Measurements from ENCODE around the gene TMEM266.

TMEM266 gene

DNA sequence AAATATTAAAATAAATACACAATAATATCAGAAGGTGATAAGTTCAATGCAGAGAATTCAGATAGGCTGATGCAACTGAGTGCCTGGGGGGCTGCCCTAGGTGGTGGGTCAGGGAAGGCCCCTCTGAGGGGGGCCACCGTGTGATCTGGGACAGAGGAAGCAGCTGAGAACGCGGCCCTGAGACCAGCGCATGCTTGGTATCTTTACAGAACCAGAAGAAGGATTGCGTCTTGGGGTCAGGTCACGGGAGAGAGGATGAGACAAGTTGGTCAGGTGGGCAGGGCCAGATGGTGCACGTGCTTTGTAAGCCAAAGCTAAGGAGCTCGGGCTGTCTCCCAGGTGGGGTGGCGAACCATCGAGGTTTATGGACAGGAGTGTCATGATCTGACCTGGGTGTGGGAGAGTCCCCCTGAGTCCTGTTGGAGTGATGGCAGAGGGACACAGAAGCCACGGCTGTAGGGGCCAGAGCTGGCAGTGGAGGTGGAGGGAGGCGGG is 130.3 kb downstream of the TMEM266 start:
- H3K4me1 ChIP-seq (ENCODE audit: control insufficient read depth, insufficient read depth, low read length, poor library complexity, severe bottlenecking): peaks cover 10% of the 10 kb centered on the region
- no peaks in the 10 kb centered on the region for H3K36me3 ChIP-seq (ENCODE audit: control insufficient read depth, insufficient read depth, low read length)
- H3K4me3 ChIP-seq (ENCODE audit: insufficient read depth, low read depth, low read length, poor library complexity, severe bottlenecking): no peak overlapping the region
- H3K27ac ChIP-seq (ENCODE audit: insufficient read depth, low read length, poor library complexity, severe bottlenecking): no peak overlapping the region
- no peak for DNase-seq
- no peaks in the 10 kb centered on the region for H3K9me3 ChIP-seq (ENCODE audit: control insufficient read depth, low read length)
- peaks cover 4% of the 10 kb centered on the region for H3K27me3 ChIP-seq (replicated peaks; ENCODE audit: control insufficient read depth, insufficient read depth, low read length, poor library complexity, severe bottlenecking)

DNA sequence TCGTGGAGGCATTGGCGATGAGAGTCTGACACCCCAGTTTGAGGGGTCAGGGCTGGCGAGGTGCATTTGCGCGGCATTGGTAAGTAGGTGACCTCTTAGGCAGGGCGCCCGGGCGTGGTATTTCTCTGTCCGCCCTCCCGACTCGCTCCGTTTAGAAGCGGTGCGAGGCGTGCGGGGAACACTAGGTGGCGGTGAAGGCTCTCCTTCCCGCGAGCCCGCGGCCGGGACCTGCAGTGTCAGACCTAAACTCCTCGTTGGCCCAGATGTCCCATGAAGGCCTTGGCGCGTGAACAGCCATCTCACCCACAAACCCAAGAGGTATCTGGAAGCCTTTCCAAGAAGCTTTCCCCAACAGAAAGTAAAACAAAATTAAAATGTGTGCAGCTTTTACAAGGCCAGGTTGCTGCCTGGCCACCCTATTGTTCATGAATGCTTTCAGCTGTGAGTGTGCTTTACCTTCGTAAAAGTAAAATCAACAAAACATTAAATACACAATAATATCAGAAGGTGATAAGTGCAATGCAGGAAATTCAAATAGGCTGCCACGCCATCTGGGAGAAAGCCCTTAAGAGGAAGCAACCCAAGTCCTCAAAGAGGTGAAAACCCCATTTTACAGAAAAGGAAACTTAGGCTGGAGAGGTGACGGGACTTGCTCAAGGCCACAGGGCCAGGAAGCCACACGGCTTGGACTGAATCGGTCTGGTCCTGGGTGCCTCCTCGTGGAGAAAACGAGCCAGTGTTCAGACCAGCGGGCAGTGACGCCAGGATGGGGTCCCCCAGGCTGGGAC is 131.2 kb downstream of the TMEM266 start:
- no peak overlapping the region for H3K27ac ChIP-seq (ENCODE audit: insufficient read depth, low read length, poor library complexity, severe bottlenecking)
- H3K9me3 ChIP-seq (ENCODE audit: control insufficient read depth, low read length): no peaks in the 10 kb centered on the region
- peaks cover 10% of the 10 kb centered on the region for H3K4me1 ChIP-seq (ENCODE audit: control insufficient read depth, insufficient read depth, low read length, poor library complexity, severe bottlenecking)
- H3K4me3 ChIP-seq (ENCODE audit: insufficient read depth, low read depth, low read length, poor library complexity, severe bottlenecking): peak overlapping the region; percentile 16
- H3K36me3 ChIP-seq (ENCODE audit: control insufficient read depth, insufficient read depth, low read length): no peaks in the 10 kb centered on the region
- DNase-seq: peak; percentile 20 to 35 (median 24)
- H3K27me3 ChIP-seq (replicated peaks; ENCODE audit: control insufficient read depth, insufficient read depth, low read length, poor library complexity, severe bottlenecking): peaks cover 4% of the 10 kb centered on the region

DNA sequence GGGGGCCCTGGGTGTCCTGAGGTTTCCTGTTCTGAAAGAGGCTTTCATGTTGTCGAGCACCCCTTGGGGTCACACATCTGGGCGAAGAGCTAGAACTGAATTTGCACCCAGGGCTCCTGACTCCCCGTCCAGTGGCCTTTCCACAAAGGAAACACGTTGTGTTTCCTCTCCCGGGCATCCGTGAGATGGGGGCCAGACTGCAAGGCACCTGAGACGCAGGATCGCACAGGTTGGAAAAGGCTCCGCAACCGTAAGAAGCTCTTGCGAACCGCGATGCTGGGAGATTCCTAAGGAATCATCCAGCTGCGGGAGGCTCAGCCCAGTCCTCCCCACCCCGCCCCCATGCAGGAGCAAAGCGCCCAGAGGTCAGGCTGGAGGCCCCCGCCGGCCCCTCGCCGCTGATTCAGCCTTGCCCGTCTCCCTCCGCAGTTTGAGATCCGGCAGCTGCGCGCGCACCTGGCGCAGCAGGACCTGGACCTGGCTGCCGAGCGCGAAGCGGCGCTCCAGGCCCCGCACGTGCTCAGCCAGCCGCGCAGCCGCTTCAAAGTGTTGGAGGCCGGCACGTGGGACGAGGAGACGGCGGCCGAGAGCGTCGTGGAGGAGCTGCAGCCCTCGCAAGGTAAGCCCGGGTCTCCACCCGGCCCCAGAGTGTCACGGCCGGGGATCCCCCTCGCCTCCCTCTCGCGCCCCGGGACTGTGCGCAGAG is 131.9 kb downstream of the TMEM266 start:
- Histone ChIP-seq H3K27ac (ENCODE audit: insufficient read depth, low read length, poor library complexity, severe bottlenecking) (no peak overlapping the region), H3K9me3 (ENCODE audit: control insufficient read depth, low read length) (no peaks in the 10 kb centered on the region), H3K27me3 (replicated peaks; ENCODE audit: control insufficient read depth, insufficient read depth, low read length, poor library complexity, severe bottlenecking) (peaks cover 4% of the 10 kb centered on the region), H3K4me1 (ENCODE audit: control insufficient read depth, insufficient read depth, low read length, poor library complexity, severe bottlenecking) (peaks cover 10% of the 10 kb centered on the region), H3K4me3 (ENCODE audit: insufficient read depth, low read depth, low read length, poor library complexity, severe bottlenecking) (no peak overlapping the region), H3K36me3 (ENCODE audit: control insufficient read depth, insufficient read depth, low read length) (no peaks in the 10 kb centered on the region)
- no peak for DNase-seq

DNA sequence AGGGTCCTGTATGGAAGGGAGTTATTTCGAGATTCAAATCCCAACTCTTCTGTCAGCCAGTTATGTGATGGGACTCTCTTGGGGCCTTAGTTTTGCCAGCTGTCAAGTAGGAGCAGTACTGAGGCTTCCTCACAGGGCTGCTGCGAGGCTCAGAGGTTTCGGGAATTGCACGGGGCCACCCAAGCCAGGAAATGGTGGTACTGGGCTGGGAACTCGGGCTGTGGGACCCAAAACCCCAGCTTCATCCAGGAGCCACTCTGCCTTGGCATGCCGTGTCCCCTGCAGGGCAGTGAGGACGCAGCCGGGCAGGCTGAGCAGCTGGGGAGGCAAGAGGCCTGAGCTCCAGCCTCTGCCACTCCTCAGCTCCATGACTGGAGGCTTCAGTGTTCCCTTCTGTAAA is 132.9 kb downstream of the TMEM266 start:
- Histone ChIP-seq H3K27me3 (replicated peaks; ENCODE audit: control insufficient read depth, insufficient read depth, low read length, poor library complexity, severe bottlenecking) (peaks cover 4% of the 10 kb centered on the region), H3K4me3 (ENCODE audit: insufficient read depth, low read depth, low read length, poor library complexity, severe bottlenecking) (no peak overlapping the region), H3K27ac (ENCODE audit: insufficient read depth, low read length, poor library complexity, severe bottlenecking) (no peak overlapping the region), H3K36me3 (ENCODE audit: control insufficient read depth, insufficient read depth, low read length) (no peaks in the 10 kb centered on the region), H3K9me3 (ENCODE audit: control insufficient read depth, low read length) (no peaks in the 10 kb centered on the region), H3K4me1 (ENCODE audit: control insufficient read depth, insufficient read depth, low read length, poor library complexity, severe bottlenecking) (peaks cover 10% of the 10 kb centered on the region)
- no peak for DNase-seq

DNA sequence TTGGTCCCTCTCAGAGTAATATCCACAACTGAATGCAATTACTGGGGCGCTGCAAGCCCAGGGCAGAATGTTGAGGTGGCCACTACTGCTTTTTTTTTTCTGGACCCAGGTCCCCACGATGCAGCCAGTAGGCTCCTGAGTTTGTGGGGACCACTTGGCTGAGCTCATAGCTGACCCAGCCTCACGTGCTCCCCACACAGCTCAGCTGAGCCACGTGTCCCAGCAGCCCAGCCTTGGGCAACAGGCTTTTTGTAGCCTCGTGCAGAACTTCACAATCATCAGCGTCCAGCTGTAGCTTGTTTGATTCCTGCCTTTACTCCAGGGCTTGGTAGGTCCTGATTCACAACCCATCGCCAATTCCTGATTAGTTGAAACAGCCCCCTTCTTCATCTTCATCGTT is 134.1 kb downstream of the TMEM266 start:
- no peak for DNase-seq
- Histone ChIP-seq H3K9me3 (ENCODE audit: control insufficient read depth, low read length) (no peaks in the 10 kb centered on the region), H3K27ac (ENCODE audit: insufficient read depth, low read length, poor library complexity, severe bottlenecking) (no peak overlapping the region), H3K4me3 (ENCODE audit: insufficient read depth, low read depth, low read length, poor library complexity, severe bottlenecking) (no peak overlapping the region), H3K27me3 (replicated peaks; ENCODE audit: control insufficient read depth, insufficient read depth, low read length, poor library complexity, severe bottlenecking) (peaks cover 2% of the 10 kb centered on the region), H3K36me3 (ENCODE audit: control insufficient read depth, insufficient read depth, low read length) (no peaks in the 10 kb centered on the region), H3K4me1 (ENCODE audit: control insufficient read depth, insufficient read depth, low read length, poor library complexity, severe bottlenecking) (peaks cover 10% of the 10 kb centered on the region)

DNA sequence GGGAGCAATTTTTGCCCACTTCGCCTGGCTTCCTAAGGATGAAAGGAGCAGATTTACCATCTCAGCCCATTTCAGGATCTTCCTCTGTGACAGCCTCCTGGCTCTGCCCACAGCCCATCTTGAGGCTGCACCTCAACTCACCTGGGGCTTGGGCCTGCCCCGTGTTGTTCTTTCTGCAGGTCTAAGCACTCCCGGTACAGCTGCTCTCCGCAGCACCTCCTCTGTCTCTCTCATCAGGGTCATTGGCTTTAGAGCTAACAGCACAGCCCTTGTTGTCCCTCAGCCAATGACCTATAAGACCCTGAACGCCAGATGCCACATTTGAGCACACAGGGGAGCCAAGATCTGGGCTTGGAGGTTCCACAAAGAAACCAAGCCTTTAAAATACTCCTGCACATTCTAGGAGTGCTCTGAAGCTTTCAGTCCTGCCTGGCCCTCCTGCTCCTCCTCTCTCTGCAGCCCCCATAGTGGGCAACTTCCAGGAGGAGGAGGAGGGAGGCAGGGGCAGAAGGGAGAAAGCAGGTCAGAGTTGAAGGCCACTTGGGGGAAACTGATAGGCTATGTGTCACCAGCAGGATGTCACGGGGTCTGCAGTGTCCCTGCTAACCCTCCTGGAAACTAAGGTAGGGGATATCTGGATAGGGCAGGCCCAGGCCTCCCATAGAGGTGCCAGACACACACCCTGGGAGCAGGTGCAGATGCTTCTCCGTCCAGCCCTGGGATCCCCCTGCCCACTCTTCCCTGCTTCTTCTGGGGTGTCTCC is 135.9 kb downstream of the TMEM266 start:
- Histone ChIP-seq H3K27ac (ENCODE audit: insufficient read depth, low read length, poor library complexity, severe bottlenecking) (no peak overlapping the region), H3K36me3 (ENCODE audit: control insufficient read depth, insufficient read depth, low read length) (no peaks in the 10 kb centered on the region), H3K27me3 (replicated peaks; ENCODE audit: control insufficient read depth, insufficient read depth, low read length, poor library complexity, severe bottlenecking) (no peaks in the 10 kb centered on the region), H3K4me1 (ENCODE audit: control insufficient read depth, insufficient read depth, low read length, poor library complexity, severe bottlenecking) (peaks cover 7% of the 10 kb centered on the region), H3K4me3 (ENCODE audit: insufficient read depth, low read depth, low read length, poor library complexity, severe bottlenecking) (no peak overlapping the region), H3K9me3 (ENCODE audit: control insufficient read depth, low read length) (no peaks in the 10 kb centered on the region)
- no peak for DNase-seq

DNA sequence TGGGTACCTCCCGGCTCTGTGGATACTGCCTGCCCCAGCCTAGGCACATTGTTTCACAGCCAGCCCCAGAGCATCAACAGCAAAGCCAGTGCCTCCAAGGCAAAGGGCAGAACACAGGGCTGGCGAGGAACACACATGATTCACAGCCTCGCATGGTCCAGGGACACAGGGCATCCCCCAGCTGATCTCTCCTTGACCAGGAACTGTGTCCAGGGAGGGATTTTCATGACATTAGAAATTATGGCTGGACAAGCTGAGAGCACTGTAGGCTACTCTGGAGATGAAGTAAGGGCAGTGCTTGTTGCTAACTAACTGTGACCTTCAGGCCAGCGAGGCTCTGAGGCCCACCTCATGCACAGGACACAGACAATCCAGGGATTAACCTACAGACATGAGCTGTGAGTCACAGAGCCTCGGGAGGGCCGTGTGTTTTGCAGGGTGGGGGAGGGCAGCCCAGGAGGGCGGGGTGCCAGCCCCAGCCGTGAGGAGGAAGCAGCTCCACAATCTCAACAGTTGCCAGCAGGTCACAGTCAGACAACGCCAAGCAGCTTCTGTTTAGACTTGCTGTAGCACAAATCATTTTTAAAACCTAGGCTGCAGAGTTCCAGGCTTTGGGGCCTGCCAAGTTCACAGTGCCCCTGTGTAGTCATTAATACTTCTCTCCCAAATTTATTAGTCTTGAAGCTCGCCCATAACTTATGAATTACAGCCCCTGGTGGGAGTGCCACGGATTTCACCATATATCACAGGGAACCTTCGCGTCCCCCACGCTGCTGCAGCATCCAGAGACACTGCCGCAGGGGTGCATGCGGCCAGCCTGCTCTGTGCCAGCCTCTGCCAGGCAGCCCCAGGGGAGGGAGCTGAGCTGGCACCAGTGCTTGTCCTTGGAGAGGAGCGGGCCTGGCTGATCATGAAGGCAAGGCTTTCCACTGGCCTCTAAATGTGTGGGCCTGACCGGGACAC is 136.8 kb downstream of the TMEM266 start:
- Histone ChIP-seq H3K27ac (ENCODE audit: insufficient read depth, low read length, poor library complexity, severe bottlenecking) (no peak overlapping the region), H3K4me1 (ENCODE audit: control insufficient read depth, insufficient read depth, low read length, poor library complexity, severe bottlenecking) (no peaks in the 10 kb centered on the region), H3K9me3 (ENCODE audit: control insufficient read depth, low read length) (no peaks in the 10 kb centered on the region), H3K4me3 (ENCODE audit: insufficient read depth, low read depth, low read length, poor library complexity, severe bottlenecking) (no peak overlapping the region), H3K36me3 (ENCODE audit: control insufficient read depth, insufficient read depth, low read length) (no peaks in the 10 kb centered on the region), H3K27me3 (replicated peaks; ENCODE audit: control insufficient read depth, insufficient read depth, low read length, poor library complexity, severe bottlenecking) (no peaks in the 10 kb centered on the region)
- no peak for DNase-seq

DNA sequence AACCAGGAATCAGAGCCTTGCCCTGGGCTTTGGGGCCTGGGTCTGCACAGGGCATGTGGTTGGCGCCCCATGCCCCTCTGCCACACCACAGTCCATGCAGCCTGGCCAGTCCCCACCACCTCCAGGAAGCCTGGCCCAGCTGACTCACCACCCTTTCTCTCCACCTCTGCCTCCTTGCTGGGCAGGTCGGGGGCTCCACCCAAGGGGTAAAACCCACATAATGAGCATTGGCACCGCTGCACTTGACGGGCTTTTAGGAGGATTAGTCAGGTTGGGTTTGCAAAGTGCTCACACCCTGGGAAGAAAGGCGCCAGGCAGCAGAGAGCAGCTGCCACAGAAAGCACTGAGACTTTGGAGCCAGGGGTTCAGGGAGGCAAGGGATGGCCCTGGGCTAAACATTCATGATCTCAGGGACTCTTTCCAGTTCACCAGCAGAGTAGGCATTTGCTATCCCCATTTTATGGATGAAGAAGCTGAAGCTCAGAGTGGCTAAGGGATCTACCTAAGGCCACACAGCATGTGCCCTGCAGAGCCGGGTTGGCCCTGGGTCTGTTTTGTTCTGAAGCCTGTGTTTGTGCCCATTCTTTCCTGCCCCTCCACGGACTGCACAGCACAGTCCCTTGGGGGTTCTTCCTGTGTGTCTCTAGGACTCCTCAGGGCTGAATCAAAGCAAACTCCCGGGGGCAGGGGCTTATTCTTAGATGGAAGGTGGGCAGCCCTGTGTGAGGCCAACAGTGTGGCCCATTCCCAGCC is 138.1 kb downstream of the TMEM266 start:
- H3K27ac ChIP-seq (ENCODE audit: insufficient read depth, low read length, poor library complexity, severe bottlenecking): no peak overlapping the region
- H3K36me3 ChIP-seq (ENCODE audit: control insufficient read depth, insufficient read depth, low read length): no peaks in the 10 kb centered on the region
- H3K9me3 ChIP-seq (ENCODE audit: control insufficient read depth, low read length): no peaks in the 10 kb centered on the region
- no peak for DNase-seq
- H3K4me3 ChIP-seq (ENCODE audit: insufficient read depth, low read depth, low read length, poor library complexity, severe bottlenecking): no peak overlapping the region
- no peaks in the 10 kb centered on the region for H3K4me1 ChIP-seq (ENCODE audit: control insufficient read depth, insufficient read depth, low read length, poor library complexity, severe bottlenecking)
- no peaks in the 10 kb centered on the region for H3K27me3 ChIP-seq (replicated peaks; ENCODE audit: control insufficient read depth, insufficient read depth, low read length, poor library complexity, severe bottlenecking)

All from effector memory CD4-positive, alpha-beta T cell (primary cell).